HCT116 (cell line): Measurements from ENCODE around the gene WASF2. TPM values are rescaled to one million over a fixed set of nuclear protein-coding genes. Genes with fewer than 3 reads are reported as not detected.

Source experiments
- ATAC-seq: fragments of 200-7000 bp; cut with Tn5 transposase; 2 replicates; pipeline ENCODE4 v1.9.1; 2020; ENCODE audit warnings: mild to moderate bottlenecking, moderate library complexity
- BruUV-seq: library from RNA; stranded (reverse); fragments of 400-500 nt; replicated peaks from 2 replicates; lab custom pipeline; 2021; lab: Mats Ljungman, UMichigan
- CTCF ChIA-PET: fragments of 300-600 bp; sonication (Branson Sonifier 250); formaldehyde crosslinking; loops from one replicate; lab custom pipeline; 2021; ENCODE audit warnings: antibody characterized with exemption; lab: Charles Lee
- POLR2A ChIA-PET: fragments of 300-600, 350-600 bp; sonication (Branson Sonifier 250); formaldehyde crosslinking; loops from one replicate; lab custom pipeline; 2021; ENCODE audit warnings: antibody characterized with exemption; lab: Charles Lee
- RAD21 ChIA-PET, 2 experiments: fragments of 300-600 bp; sonication (Branson Sonifier 250); formaldehyde crosslinking; loops; one replicate each; lab custom pipeline; 2023; ENCODE audit warnings: low total read pairs in 2 of 2; ENCODE audit not compliant: uncharacterized antibody in 2 of 2, unreplicated experiment in 2 of 2, low non-redundant PET in 1 of 2; lab: Charles Lee
- DNase-seq: peaks from one replicate; pipeline ENCODE4 v3.0.0-alpha.2; 2010; ENCODE audit warnings: low read depth, low spot score
- H2AFZ ChIP-seq: fragments of 200-600 bp; shearing (Covaris generic), sonication (generic); 2 replicates; pipeline ENCODE4 v1.6.1; 2017; ENCODE audit warnings: low read depth, mixed run types, mixed read lengths, antibody characterized with exemption, low read length; ENCODE audit not compliant: poor library complexity, severe bottlenecking
- H3K27ac ChIP-seq: 2 replicates; pipeline ENCODE4 v1.5.1; 2012; ENCODE audit warnings: low read depth, low read length
- H3K27me3 ChIP-seq: fragments of 200-600 bp; sonication (generic); 2 replicates; pipeline ENCODE4 v1.6.1; 2016; ENCODE audit warnings: mixed run types, low read length, mixed read lengths; ENCODE audit not compliant: insufficient read depth
- H3K36me3 ChIP-seq, 2 experiments: fragments of 200-500 bp in 1 of 2; fragments of 200-600 bp in 1 of 2; sonication (Bioruptor generic) in 1 of 2; sonication (generic) in 1 of 2; 2 replicates each; pipeline versions ENCODE4 v1.5.1 to v1.6.1; 2014 to 2016; ENCODE audit warnings: low read length in 2 of 2, inconsistent platforms in 1 of 2, mixed read lengths in 1 of 2, mixed run types in 1 of 2; ENCODE audit not compliant: insufficient read depth in 2 of 2, control insufficient read depth in 1 of 2
- H3K4me1 ChIP-seq, 2 experiments: fragments of 200-600 bp in 1 of 2; sonication (generic) in 1 of 2; 2 replicates each; pipeline versions ENCODE4 v1.5.1 to v1.6.1; 2012 to 2017; ENCODE audit warnings: low read length in 2 of 2, inconsistent platforms in 1 of 2, mild to moderate bottlenecking in 1 of 2, mixed read lengths in 1 of 2, mixed run types in 1 of 2, moderate library complexity in 1 of 2; ENCODE audit not compliant: insufficient read depth in 2 of 2, control insufficient read depth in 1 of 2
- H3K4me2 ChIP-seq: fragments of 200-600 bp; sonication (generic); 2 replicates; pipeline ENCODE4 v1.6.1; 2017; ENCODE audit warnings: mixed run types, low read length, mixed read lengths
- H3K4me3 ChIP-seq, 2 experiments: fragments of 200-600 bp in 1 of 2; sonication (generic) in 1 of 2; replicated peaks in 1 of 2; 2 replicates each; pipeline ENCODE4 v1.5.1; 2011 to 2016; ENCODE audit warnings: low read length in 2 of 2, control low read depth in 1 of 2, low read depth in 1 of 2, mild to moderate bottlenecking in 1 of 2, mixed read lengths in 1 of 2, mixed run types in 1 of 2
- H3K79me2 ChIP-seq: fragments of 200-600 bp; sonication (generic); 2 replicates; pipeline ENCODE4 v1.6.1; 2017; ENCODE audit warnings: mild to moderate bottlenecking, mixed run types, low read length, moderate library complexity, mixed read lengths; ENCODE audit not compliant: insufficient read depth
- H3K9ac ChIP-seq: fragments of 200-600 bp; sonication (generic); 2 replicates; pipeline ENCODE4 v1.6.1; 2016; ENCODE audit warnings: low read length, mixed read lengths
- H3K9me2 ChIP-seq: fragments of 200-600 bp; sonication (generic), shearing (Covaris generic); 2 replicates; pipeline ENCODE4 v1.6.1; 2017; ENCODE audit warnings: mixed run types, mild to moderate bottlenecking, moderate library complexity; ENCODE audit not compliant: insufficient read depth
- H3K9me3 ChIP-seq, 2 experiments: fragments of 200-500 bp in 1 of 2; fragments of 200-600 bp in 1 of 2; sonication (Bioruptor generic) in 1 of 2; sonication (generic) in 1 of 2; 2 replicates each; pipeline ENCODE4 v1.6.1; 2014 to 2017; ENCODE audit warnings: low read length in 2 of 2, mixed read lengths in 2 of 2, inconsistent platforms in 1 of 2, low read depth in 1 of 2, mild to moderate bottlenecking in 1 of 2, mixed run types in 1 of 2, moderate library complexity in 1 of 2; ENCODE audit not compliant: control insufficient read depth in 1 of 2, insufficient read depth in 1 of 2
- H4K20me1 ChIP-seq: fragments of 200-600 bp; sonication (generic), shearing (Covaris generic); 2 replicates; pipeline ENCODE4 v1.6.1; 2017; ENCODE audit warnings: mixed run types, mild to moderate bottlenecking, moderate library complexity; ENCODE audit not compliant: insufficient read depth
- CBX3 ChIP-seq: IDR thresholded peaks from 2 replicates; pipeline ENCODE4 v1.6.1; 2012; ENCODE audit warnings: low read depth
- EGR1 ChIP-seq: IDR thresholded peaks from 2 replicates; pipeline ENCODE4 v1.6.1; 2012; ENCODE audit warnings: low read depth
- EZH2 ChIP-seq: fragments of 200-600 bp; sonication (generic); IDR thresholded peaks from 2 replicates; pipeline ENCODE4 v1.6.1; 2017; ENCODE audit warnings: antibody characterized with exemption, mixed run types
- FOSL1 ChIP-seq: IDR thresholded peaks from 2 replicates; pipeline ENCODE4 v1.6.1; 2012; ENCODE audit warnings: low read depth
- JUND ChIP-seq: IDR thresholded peaks from 2 replicates; pipeline ENCODE4 v1.6.1; 2012
- POLR2A ChIP-seq: IDR thresholded peaks from 2 replicates; pipeline ENCODE4 v1.7.0; 2011; ENCODE audit warnings: borderline replicate concordance; ENCODE audit not compliant: insufficient read depth, insufficient read length; ENCODE audit errors: extremely low read depth
- POLR2AphosphoS5 ChIP-seq: IDR thresholded peaks from 2 replicates; pipeline ENCODE4 v1.6.1; 2011; ENCODE audit warnings: mild to moderate bottlenecking, low read depth, low read length, moderate library complexity
- RAD21 ChIP-seq: IDR thresholded peaks from 2 replicates; pipeline ENCODE4 v1.6.1; 2012; ENCODE audit warnings: low read depth, mild to moderate bottlenecking
- SIN3A ChIP-seq: IDR thresholded peaks from 2 replicates; pipeline ENCODE4 v1.6.1; 2012; ENCODE audit warnings: low read depth
- SP1 ChIP-seq: IDR thresholded peaks from 2 replicates; pipeline ENCODE4 v1.6.1; 2012; ENCODE audit warnings: low read depth
- SRF ChIP-seq: IDR thresholded peaks from 2 replicates; pipeline ENCODE4 v1.6.1; 2012; ENCODE audit warnings: low read depth
- TCF7L2 ChIP-seq: IDR thresholded peaks from 2 replicates; pipeline ENCODE4 v1.7.0; 2011; ENCODE audit warnings: borderline replicate concordance, inconsistent platforms; ENCODE audit not compliant: insufficient read depth, insufficient read length; ENCODE audit errors: extremely low read depth
- YY1 ChIP-seq: IDR thresholded peaks from 2 replicates; pipeline ENCODE4 v1.6.1; 2011; ENCODE audit warnings: low read length, low read depth, moderate library complexity, mild to moderate bottlenecking; ENCODE audit not compliant: insufficient replicate concordance; ENCODE audit errors: extremely low read depth
- ZFX ChIP-seq: fragments of 450-650 bp; IDR thresholded peaks from 2 replicates; pipeline ENCODE4 v1.6.1; 2017
- ZNF274 ChIP-seq: fragments of 200-500 bp; sonication (Bioruptor generic); IDR thresholded peaks from 2 replicates; pipeline ENCODE4 v1.6.1; 2014; ENCODE audit warnings: mild to moderate bottlenecking, low read depth, low read length, inconsistent platforms
- intact Hi-C: fragments of 100-400 bp; cut with micrococcal nuclease; formaldehyde crosslinking; loops from 2 replicates; pipeline ENCODE4 v1.10.0; 2022
- total RNA-seq: library from RNA; stranded (reverse); gene quantifications from one replicate; pipeline ENCODE4 v1.2.1, GENCODE V29; 2021; ENCODE audit not compliant: unreplicated experiment
- TF ChIP-seq, protein P1 (sequence below): IDR thresholded peaks from 2 replicates; pipeline ENCODE4 v1.6.1; 2011; ENCODE audit warnings: mild to moderate bottlenecking, low read length, moderate library complexity; ENCODE audit not compliant: insufficient replicate concordance; ENCODE audit errors: extremely low read depth
- TF ChIP-seq, protein P2 (sequence below): IDR thresholded peaks from 2 replicates; pipeline ENCODE4 v1.6.1; 2012
- TF ChIP-seq, protein P3 (sequence below): IDR thresholded peaks from 2 replicates; pipeline ENCODE4 v1.6.1; 2012; ENCODE audit warnings: low read depth
- TF ChIP-seq, protein P4 (sequence below), 3 experiments: fragments of 200-600 bp in 1 of 3; sonication (generic) in 1 of 3; IDR thresholded peaks in 2 of 3; conservative IDR thresholded peaks in 1 of 3; 2 replicates each; pipeline ENCODE4 v1.5.1; 2012 to 2017; ENCODE audit warnings: low read depth in 2 of 3, low read length in 2 of 3, antibody characterized with exemption in 1 of 3, borderline replicate concordance in 1 of 3, control low read depth in 1 of 3, mild to moderate bottlenecking in 1 of 3, mixed read lengths in 1 of 3, mixed run types in 1 of 3, moderate library complexity in 1 of 3; ENCODE audit not compliant: insufficient read depth in 1 of 3
- TF ChIP-seq, protein P5 (sequence below): IDR thresholded peaks from 2 replicates; pipeline ENCODE4 v1.6.1; 2012

Gene WASF2
- total RNA-seq, 1 experiment from 2014 or later, result 111 TPM

DNA sequence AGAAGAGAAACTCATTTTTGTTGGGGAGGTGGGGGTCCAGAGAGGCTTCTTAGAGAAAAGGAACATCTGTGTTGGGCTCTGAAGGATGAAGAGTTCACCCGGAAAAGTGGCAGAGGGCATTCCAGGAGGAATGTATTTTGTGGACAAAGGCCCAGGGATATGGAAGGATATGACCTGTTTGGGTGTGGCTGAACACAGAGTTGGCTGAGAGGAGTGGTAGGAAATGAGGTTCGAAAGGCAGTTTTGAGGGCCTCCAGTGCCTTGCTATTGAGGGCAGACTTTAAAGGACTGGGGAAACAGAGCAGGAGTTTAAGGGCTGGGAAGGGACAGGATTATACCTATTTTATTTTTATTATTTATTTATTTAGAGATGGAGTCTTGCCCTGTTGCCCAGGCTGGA, 27.3 kb upstream of the WASF2 start:
- TF ChIP-seq, protein P1, sequence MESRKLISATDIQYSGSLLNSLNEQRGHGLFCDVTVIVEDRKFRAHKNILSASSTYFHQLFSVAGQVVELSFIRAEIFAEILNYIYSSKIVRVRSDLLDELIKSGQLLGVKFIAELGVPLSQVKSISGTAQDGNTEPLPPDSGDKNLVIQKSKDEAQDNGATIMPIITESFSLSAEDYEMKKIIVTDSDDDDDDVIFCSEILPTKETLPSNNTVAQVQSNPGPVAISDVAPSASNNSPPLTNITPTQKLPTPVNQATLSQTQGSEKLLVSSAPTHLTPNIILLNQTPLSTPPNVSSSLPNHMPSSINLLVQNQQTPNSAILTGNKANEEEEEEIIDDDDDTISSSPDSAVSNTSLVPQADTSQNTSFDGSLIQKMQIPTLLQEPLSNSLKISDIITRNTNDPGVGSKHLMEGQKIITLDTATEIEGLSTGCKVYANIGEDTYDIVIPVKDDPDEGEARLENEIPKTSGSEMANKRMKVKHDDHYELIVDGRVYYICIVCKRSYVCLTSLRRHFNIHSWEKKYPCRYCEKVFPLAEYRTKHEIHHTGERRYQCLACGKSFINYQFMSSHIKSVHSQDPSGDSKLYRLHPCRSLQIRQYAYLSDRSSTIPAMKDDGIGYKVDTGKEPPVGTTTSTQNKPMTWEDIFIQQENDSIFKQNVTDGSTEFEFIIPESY, result no peak
- TF ChIP-seq ZFX (no peak), EGR1 (no peak), CBX3 (no peak), POLR2AphosphoS5 (no peak), TCF7L2 (no peak), JUND (no peak), SP1 (no peak), SIN3A (no peak), RAD21 (no peak), EZH2 (no peak), YY1 (no peak), FOSL1 (no peak), POLR2A (no peak), ZNF274 (no peak), SRF (no peak)
- TF ChIP-seq, protein P2, sequence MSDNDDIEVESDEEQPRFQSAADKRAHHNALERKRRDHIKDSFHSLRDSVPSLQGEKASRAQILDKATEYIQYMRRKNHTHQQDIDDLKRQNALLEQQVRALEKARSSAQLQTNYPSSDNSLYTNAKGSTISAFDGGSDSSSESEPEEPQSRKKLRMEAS, result no peak
- TF ChIP-seq, protein P3, sequence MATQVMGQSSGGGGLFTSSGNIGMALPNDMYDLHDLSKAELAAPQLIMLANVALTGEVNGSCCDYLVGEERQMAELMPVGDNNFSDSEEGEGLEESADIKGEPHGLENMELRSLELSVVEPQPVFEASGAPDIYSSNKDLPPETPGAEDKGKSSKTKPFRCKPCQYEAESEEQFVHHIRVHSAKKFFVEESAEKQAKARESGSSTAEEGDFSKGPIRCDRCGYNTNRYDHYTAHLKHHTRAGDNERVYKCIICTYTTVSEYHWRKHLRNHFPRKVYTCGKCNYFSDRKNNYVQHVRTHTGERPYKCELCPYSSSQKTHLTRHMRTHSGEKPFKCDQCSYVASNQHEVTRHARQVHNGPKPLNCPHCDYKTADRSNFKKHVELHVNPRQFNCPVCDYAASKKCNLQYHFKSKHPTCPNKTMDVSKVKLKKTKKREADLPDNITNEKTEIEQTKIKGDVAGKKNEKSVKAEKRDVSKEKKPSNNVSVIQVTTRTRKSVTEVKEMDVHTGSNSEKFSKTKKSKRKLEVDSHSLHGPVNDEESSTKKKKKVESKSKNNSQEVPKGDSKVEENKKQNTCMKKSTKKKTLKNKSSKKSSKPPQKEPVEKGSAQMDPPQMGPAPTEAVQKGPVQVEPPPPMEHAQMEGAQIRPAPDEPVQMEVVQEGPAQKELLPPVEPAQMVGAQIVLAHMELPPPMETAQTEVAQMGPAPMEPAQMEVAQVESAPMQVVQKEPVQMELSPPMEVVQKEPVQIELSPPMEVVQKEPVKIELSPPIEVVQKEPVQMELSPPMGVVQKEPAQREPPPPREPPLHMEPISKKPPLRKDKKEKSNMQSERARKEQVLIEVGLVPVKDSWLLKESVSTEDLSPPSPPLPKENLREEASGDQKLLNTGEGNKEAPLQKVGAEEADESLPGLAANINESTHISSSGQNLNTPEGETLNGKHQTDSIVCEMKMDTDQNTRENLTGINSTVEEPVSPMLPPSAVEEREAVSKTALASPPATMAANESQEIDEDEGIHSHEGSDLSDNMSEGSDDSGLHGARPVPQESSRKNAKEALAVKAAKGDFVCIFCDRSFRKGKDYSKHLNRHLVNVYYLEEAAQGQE, result no peak
- TF ChIP-seq, protein P4, sequence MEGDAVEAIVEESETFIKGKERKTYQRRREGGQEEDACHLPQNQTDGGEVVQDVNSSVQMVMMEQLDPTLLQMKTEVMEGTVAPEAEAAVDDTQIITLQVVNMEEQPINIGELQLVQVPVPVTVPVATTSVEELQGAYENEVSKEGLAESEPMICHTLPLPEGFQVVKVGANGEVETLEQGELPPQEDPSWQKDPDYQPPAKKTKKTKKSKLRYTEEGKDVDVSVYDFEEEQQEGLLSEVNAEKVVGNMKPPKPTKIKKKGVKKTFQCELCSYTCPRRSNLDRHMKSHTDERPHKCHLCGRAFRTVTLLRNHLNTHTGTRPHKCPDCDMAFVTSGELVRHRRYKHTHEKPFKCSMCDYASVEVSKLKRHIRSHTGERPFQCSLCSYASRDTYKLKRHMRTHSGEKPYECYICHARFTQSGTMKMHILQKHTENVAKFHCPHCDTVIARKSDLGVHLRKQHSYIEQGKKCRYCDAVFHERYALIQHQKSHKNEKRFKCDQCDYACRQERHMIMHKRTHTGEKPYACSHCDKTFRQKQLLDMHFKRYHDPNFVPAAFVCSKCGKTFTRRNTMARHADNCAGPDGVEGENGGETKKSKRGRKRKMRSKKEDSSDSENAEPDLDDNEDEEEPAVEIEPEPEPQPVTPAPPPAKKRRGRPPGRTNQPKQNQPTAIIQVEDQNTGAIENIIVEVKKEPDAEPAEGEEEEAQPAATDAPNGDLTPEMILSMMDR (IDR thresholded peaks at IDR 0.05 in 2 of 3, conservative IDR thresholded peaks at IDR 0.05 in 1 of 3; ENCODE audit: borderline replicate concordance in 1 of 3, insufficient read depth in 1 of 3, low read depth in 2 of 3, low read length in 2 of 3), result no peak
- TF ChIP-seq, protein P5, sequence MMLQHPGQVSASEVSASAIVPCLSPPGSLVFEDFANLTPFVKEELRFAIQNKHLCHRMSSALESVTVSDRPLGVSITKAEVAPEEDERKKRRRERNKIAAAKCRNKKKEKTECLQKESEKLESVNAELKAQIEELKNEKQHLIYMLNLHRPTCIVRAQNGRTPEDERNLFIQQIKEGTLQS, result no peak
- intact Hi-C loops, result no loop called here
- Histone ChIP-seq H3K4me2 (peak overlapping the region; percentile 37), H2AFZ (no peak overlapping the region), H3K36me3 (no peaks in the 10 kb centered on the region), H3K27ac (no peak overlapping the region), H3K4me3 (no peak overlapping the region), H3K9me3 (no peaks in the 10 kb centered on the region), H3K9me2 (no peaks in the 10 kb centered on the region), H3K9ac (no peak overlapping the region), H3K27me3 (no peaks in the 10 kb centered on the region), H3K4me1 (peaks cover 18 to 35% of the 10 kb centered on the region in 2 experiments), H3K79me2 (no peaks in the 10 kb centered on the region), H4K20me1 (no peaks in the 10 kb centered on the region)
- DNase-seq (no peak), ATAC-seq (no peak)
- BruUV-seq, result no TSS peak
- ChIA-PET CTCF (no interaction called here), POLR2A (no interaction called here), RAD21 (no interaction called here)
